Measurements from ENCODE around the gene PLA2G7. TPM values are rescaled to one million over a fixed set of nuclear protein-coding genes. Genes with fewer than 3 reads are reported as not detected.
A peak's percentile ranks its signal among the peaks of the same experiment; 100 is the strongest.

PLA2G7 gene
- total and polyA plus RNA-seq, 2 donors (not counting 3 experiments of a cell fraction or from before 2014, with no cell fraction given) = not detected

DNA sequence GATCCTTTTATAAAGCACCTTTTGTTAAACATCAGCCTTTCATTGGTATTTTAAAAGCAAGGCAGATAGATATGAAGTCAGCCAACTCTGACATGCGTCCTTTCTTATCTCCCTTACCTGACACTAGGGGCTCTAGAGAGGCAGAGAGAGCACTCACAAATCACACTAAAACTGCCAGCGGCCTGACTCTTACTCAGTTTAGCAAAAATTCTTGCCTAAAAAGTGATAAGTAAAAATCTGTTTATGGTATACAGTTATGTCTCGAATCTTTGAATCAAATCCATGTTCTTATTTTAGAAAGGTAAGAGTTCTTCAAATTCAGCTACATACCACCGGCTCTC lies 57.9 kb downstream of the PLA2G7 start:
- POLR2A ChIA-PET = no interaction called here
- DNase-seq (ENCODE audit: low read depth, low spot score) = no peak
- Histone ChIP-seq H3K9me1 (replicated peaks; ENCODE audit: control insufficient read depth, extremely low read depth, insufficient read depth, low read length) (no peaks in the 10 kb centered on the region), H4K20me1 (replicated peaks; ENCODE audit: control insufficient read depth, extremely low read depth, insufficient read depth, low read length) (no peaks in the 10 kb centered on the region), H3K4me1 (ENCODE audit: control insufficient read depth, extremely low read depth, insufficient read depth, low read length) (no peaks in the 10 kb centered on the region), H3K9me3 (replicated peaks; ENCODE audit: control insufficient read depth, insufficient read depth, low read length) (no peaks in the 10 kb centered on the region), H3K36me3 (ENCODE audit: control insufficient read depth in 2 of 2, extremely low read depth in 1 of 2, insufficient read depth in 2 of 2, low read length in 2 of 2) (no peaks in the 10 kb centered on the region), H3K79me2 (ENCODE audit: control insufficient read depth, insufficient read depth, low read length) (no peaks in the 10 kb centered on the region), H2AFZ (ENCODE audit: low read depth, low read length) (no peak overlapping the region), H3K27ac (ENCODE audit: insufficient read depth, low read depth, low read length) (no peak overlapping the region), H3K4me3 (replicated peaks in 1 of 3; ENCODE audit: insufficient read depth in 1 of 3, low read depth in 1 of 3, low read length in 3 of 3) (no peak overlapping the region), H3K9ac (replicated peaks; ENCODE audit: extremely low read depth, insufficient read depth, low read length) (no peak overlapping the region), H3K4me2 (ENCODE audit: insufficient read depth, low read length) (no peak overlapping the region), H3K27me3 (ENCODE audit: control insufficient read depth in 2 of 2, insufficient read depth in 2 of 2, low read length in 2 of 2) (no peaks in the 10 kb centered on the region)
- no peak for FAIRE-seq
- TF ChIP-seq EZH2 (IDR thresholded peaks at IDR 0.05; ENCODE audit: borderline replicate concordance, low read depth, low read length, severe bottlenecking) = no peak
- TF ChIP-seq CTCF (IDR thresholded peaks at IDR 0.05; ENCODE audit: extremely low read depth in 1 of 2, insufficient read depth in 1 of 2, low read depth in 1 of 2, low read length in 2 of 2) = peak in 1 of 2 donors; percentile 8
- dilution Hi-C loops (cut with MboI; ENCODE audit: extremely low pct_ligation_motif_present, low sequenced_read_pairs) = no loop called here
- CTCF ChIA-PET = no interaction called here
- intact Hi-C loops (cut with micrococcal nuclease) = no loop called here
- no TSS peak for BruUV-seq (replicated peaks)

GRCh38 chr6:46676604-46677313 lies 58.4 kb downstream of the PLA2G7 start:
- Histone ChIP-seq H3K9me1 (replicated peaks; ENCODE audit: control insufficient read depth, extremely low read depth, insufficient read depth, low read length) (no peaks in the 10 kb centered on the region), H3K4me2 (ENCODE audit: insufficient read depth, low read length) (no peak overlapping the region), H3K4me1 (ENCODE audit: control insufficient read depth, extremely low read depth, insufficient read depth, low read length) (no peaks in the 10 kb centered on the region), H3K36me3 (ENCODE audit: control insufficient read depth in 2 of 2, extremely low read depth in 1 of 2, insufficient read depth in 2 of 2, low read length in 2 of 2) (no peaks in the 10 kb centered on the region), H3K9me3 (replicated peaks; ENCODE audit: control insufficient read depth, insufficient read depth, low read length) (no peaks in the 10 kb centered on the region), H3K79me2 (ENCODE audit: control insufficient read depth, insufficient read depth, low read length) (no peaks in the 10 kb centered on the region), H3K27ac (ENCODE audit: insufficient read depth, low read depth, low read length) (no peak overlapping the region), H3K9ac (replicated peaks; ENCODE audit: extremely low read depth, insufficient read depth, low read length) (no peak overlapping the region), H3K4me3 (replicated peaks in 1 of 3; ENCODE audit: insufficient read depth in 1 of 3, low read depth in 1 of 3, low read length in 3 of 3) (no peak overlapping the region), H3K27me3 (ENCODE audit: control insufficient read depth in 2 of 2, insufficient read depth in 2 of 2, low read length in 2 of 2) (no peaks in the 10 kb centered on the region), H4K20me1 (replicated peaks; ENCODE audit: control insufficient read depth, extremely low read depth, insufficient read depth, low read length) (no peaks in the 10 kb centered on the region), H2AFZ (ENCODE audit: low read depth, low read length) (no peak overlapping the region)
- DNase-seq (ENCODE audit: low read depth, low spot score) = no peak
- POLR2A ChIA-PET = no interaction called here
- intact Hi-C loops (cut with micrococcal nuclease) = no loop called here
- dilution Hi-C loops (cut with MboI; ENCODE audit: extremely low pct_ligation_motif_present, low sequenced_read_pairs) = no loop called here
- CTCF ChIA-PET = no interaction called here
- no peak for FAIRE-seq
- BruUV-seq (replicated peaks) = no TSS peak
- TF ChIP-seq EZH2 (IDR thresholded peaks at IDR 0.05; ENCODE audit: borderline replicate concordance, low read depth, low read length, severe bottlenecking) = no peak
- TF ChIP-seq JUN (IDR thresholded peaks at IDR 0.05; ENCODE audit: borderline replicate concordance, insufficient read depth, insufficient read length, low read depth) = no peak
- TF ChIP-seq, protein P1, sequence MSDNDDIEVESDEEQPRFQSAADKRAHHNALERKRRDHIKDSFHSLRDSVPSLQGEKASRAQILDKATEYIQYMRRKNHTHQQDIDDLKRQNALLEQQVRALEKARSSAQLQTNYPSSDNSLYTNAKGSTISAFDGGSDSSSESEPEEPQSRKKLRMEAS (IDR thresholded peaks at IDR 0.05; ENCODE audit: insufficient read depth, insufficient read length) = no peak
- TF ChIP-seq POLR2A (IDR thresholded peaks at IDR 0.05; ENCODE audit: low read depth, low read length) = no peak
- no peak for TF ChIP-seq MYC (IDR thresholded peaks at IDR 0.05; ENCODE audit: low read depth, low read length)
- no peak for TF ChIP-seq GATA2 (IDR thresholded peaks at IDR 0.05; ENCODE audit: insufficient read depth, insufficient read length, low read depth, low read length)
- no peak for TF ChIP-seq POLR2AphosphoS5 (IDR thresholded peaks at IDR 0.05; ENCODE audit: insufficient read depth, low read depth, low read length)
- no peak for TF ChIP-seq CTCF (IDR thresholded peaks at IDR 0.05; ENCODE audit: extremely low read depth in 1 of 2, insufficient read depth in 1 of 2, low read depth in 1 of 2, low read length in 2 of 2)
- TF ChIP-seq FOS (IDR thresholded peaks at IDR 0.05; ENCODE audit: borderline replicate concordance, insufficient read depth, low read length) = no peak

Measured in endothelial cell of umbilical vein (primary cell).